Loucy (cell line): ENCODE data around the gene TMIGD3.
A peak's percentile ranks its signal among the peaks of the same experiment; 100 is the strongest.

Source experiments
- H2AFZ ChIP-seq: fragments of 200-600 bp; sonication (generic); 2 replicates; pipeline ENCODE4 v1.6.0; 2016; ENCODE audit warnings: antibody characterized with exemption, mild to moderate bottlenecking, low read length, moderate library complexity
- H3F3A ChIP-seq: fragments of 200-600 bp; 2 replicates; pipeline ENCODE4 v1.6.0; 2016; ENCODE audit warnings: antibody characterized with exemption, low read depth, mild to moderate bottlenecking
- H3K27me3 ChIP-seq: fragments of 200-600 bp; sonication (generic); 2 replicates; pipeline ENCODE4 v1.6.1; 2014; ENCODE audit warnings: low read length, mild to moderate bottlenecking; ENCODE audit not compliant: insufficient read depth, poor library complexity, severe bottlenecking
- H3K36me3 ChIP-seq: fragments of 200-600 bp; sonication (generic); 2 replicates; pipeline ENCODE4 v1.6.1; 2016; ENCODE audit warnings: low read length; ENCODE audit not compliant: insufficient read depth
- H3K4me1 ChIP-seq: fragments of 200-600 bp; sonication (generic); 2 replicates; pipeline ENCODE4 v1.5.1; 2014; ENCODE audit warnings: low read length, mild to moderate bottlenecking; ENCODE audit not compliant: insufficient read depth, poor library complexity, severe bottlenecking
- H3K4me2 ChIP-seq: fragments of 200-600 bp; sonication (generic); 2 replicates; pipeline ENCODE4 v1.6.0; 2014; ENCODE audit warnings: antibody characterized with exemption, low read length, low read depth, mild to moderate bottlenecking; ENCODE audit not compliant: poor library complexity, severe bottlenecking
- H3K4me3 ChIP-seq: fragments of 200-600 bp; sonication (generic); 2 replicates; pipeline ENCODE4 v1.5.1; 2014; ENCODE audit warnings: low read length, mild to moderate bottlenecking, mixed read lengths; ENCODE audit not compliant: poor library complexity, severe bottlenecking
- H3K79me2 ChIP-seq: fragments of 200-600 bp; sonication (generic); 2 replicates; pipeline ENCODE4 v1.6.1; 2014; ENCODE audit warnings: low read length; ENCODE audit not compliant: insufficient read depth
- H3K9ac ChIP-seq: fragments of 200-600 bp; sonication (generic); 2 replicates; pipeline ENCODE4 v1.6.0; 2014; ENCODE audit warnings: mild to moderate bottlenecking, low read depth, low read length, moderate library complexity; ENCODE audit not compliant: poor library complexity, severe bottlenecking
- H3K9me2 ChIP-seq: fragments of 200-600 bp; sonication (generic); replicated peaks from 2 replicates; pipeline ENCODE4 v1.6.1; 2016; ENCODE audit warnings: low read depth, low read length, mixed read lengths
- H3K9me3 ChIP-seq: fragments of 200-600 bp; sonication (generic); 2 replicates; pipeline ENCODE4 v1.6.1; 2014; ENCODE audit warnings: mild to moderate bottlenecking, antibody characterized with exemption, low read length, low read depth; ENCODE audit not compliant: insufficient read depth
- H4K20me1 ChIP-seq: fragments of 200-600 bp; sonication (generic); 2 replicates; pipeline ENCODE4 v1.6.0; 2014; ENCODE audit warnings: antibody characterized with exemption, low read length, mild to moderate bottlenecking; ENCODE audit not compliant: insufficient read depth, poor library complexity, severe bottlenecking
- EZH2phosphoT487 ChIP-seq: fragments of 200-600 bp; IDR thresholded peaks from 2 replicates; pipeline ENCODE4 v1.6.1; 2018; ENCODE audit warnings: antibody characterized with exemption, mild to moderate bottlenecking, moderate library complexity, borderline replicate concordance
- TF ChIP-seq, protein P1 (sequence below): fragments of 200-600 bp; sonication (generic); conservative IDR thresholded peaks from 2 replicates; pipeline ENCODE4 v1.5.1; 2014; ENCODE audit warnings: mild to moderate bottlenecking, antibody characterized with exemption, low read length

The TMIGD3 gene

DNA sequence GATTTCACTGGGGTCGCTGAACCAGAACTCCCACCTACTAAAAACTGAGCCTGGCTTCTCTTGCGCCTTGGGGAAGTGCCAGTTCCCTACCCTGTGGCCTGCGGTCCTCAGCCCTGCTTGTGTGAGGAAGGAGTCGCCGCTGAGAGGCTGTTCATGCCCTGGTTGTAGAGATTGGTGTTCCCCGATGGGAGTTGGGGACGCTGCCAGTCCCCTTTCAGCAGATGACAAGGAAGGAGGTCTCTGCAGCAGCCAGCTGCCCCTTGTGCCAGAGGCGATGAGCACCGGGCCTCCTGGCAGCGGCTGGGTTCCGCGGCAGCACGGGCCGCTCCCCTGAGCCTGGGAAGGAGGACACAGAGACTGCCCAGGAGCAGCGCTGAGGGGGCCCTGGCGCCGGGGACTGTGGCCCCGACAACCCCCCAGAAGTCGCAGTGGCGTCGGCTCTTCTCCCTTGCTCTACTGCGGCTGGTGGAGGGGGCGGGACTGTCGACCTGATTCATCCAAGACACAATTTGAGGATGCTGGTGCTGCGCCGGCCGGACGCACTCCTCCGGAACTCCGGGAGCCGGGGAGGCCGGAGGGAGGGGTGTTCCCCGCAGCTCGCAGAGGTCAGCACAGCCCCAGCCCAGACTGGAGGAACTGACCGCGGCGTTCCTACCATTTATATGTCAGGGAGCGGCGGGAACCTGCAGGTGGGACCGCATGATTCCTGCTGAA lies 12.0 kb upstream of the TMIGD3 start:
- H3K4me2 ChIP-seq, result peak overlapping the region; percentile 85
- no peaks in the 10 kb centered on the region for H3K9me3 ChIP-seq
- H3K79me2 ChIP-seq, result peaks cover 18% of the 10 kb centered on the region; the same call in 1 of the 2 replicates
- peak overlapping the region; percentile 76 for H3K4me3 ChIP-seq
- H3K4me1 ChIP-seq, result peaks cover 73% of the 10 kb centered on the region
- no peaks in the 10 kb centered on the region for H3K27me3 ChIP-seq
- no peaks in the 10 kb centered on the region for H3K36me3 ChIP-seq
- H4K20me1 ChIP-seq, result no peaks in the 10 kb centered on the region
- peaks cover 11% of the 10 kb centered on the region; the same call in 1 of the 2 replicates for H3F3A ChIP-seq
- peak overlapping the region; percentile 62 for H2AFZ ChIP-seq
- TF ChIP-seq, protein P1, sequence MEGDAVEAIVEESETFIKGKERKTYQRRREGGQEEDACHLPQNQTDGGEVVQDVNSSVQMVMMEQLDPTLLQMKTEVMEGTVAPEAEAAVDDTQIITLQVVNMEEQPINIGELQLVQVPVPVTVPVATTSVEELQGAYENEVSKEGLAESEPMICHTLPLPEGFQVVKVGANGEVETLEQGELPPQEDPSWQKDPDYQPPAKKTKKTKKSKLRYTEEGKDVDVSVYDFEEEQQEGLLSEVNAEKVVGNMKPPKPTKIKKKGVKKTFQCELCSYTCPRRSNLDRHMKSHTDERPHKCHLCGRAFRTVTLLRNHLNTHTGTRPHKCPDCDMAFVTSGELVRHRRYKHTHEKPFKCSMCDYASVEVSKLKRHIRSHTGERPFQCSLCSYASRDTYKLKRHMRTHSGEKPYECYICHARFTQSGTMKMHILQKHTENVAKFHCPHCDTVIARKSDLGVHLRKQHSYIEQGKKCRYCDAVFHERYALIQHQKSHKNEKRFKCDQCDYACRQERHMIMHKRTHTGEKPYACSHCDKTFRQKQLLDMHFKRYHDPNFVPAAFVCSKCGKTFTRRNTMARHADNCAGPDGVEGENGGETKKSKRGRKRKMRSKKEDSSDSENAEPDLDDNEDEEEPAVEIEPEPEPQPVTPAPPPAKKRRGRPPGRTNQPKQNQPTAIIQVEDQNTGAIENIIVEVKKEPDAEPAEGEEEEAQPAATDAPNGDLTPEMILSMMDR, result no peak
- no peak for TF ChIP-seq EZH2phosphoT487
- peak overlapping the region; percentile 83 for H3K9ac ChIP-seq
- no peaks in the 10 kb centered on the region for H3K9me2 ChIP-seq

DNA sequence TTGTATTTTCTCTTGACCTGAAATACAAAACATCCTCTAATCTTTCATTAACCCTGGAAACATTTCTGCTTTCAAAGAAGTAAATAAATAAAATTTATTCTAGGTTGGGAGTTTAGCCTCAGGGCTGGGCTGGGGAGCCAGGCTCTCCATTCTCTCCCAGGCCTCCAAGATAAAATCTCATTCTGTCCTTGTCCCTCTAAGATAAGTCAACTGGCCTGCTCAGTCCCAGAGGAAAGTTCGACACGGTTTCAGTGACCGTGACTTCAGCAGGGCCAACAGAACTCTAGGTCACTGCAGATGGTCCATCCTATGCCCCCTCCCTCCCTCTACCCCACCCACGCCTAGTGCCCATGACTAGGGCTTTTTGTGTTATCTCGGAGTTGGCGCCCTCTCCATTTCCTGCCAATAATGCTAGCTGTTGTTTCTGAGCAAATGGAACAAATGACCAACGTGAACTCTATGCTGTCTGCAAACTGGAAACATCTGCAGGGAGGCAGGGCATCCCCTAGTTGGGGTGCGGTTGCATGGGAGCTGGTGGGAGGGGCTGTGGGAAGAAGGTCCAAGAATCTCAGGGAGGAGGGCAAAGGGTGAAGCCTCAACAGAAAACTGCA lies 10.1 kb upstream of the TMIGD3 start:
- H3F3A ChIP-seq, result peaks cover 11% of the 10 kb centered on the region; the same call in 1 of the 2 replicates
- no peak for TF ChIP-seq EZH2phosphoT487
- TF ChIP-seq, protein P1, result no peak

DNA sequence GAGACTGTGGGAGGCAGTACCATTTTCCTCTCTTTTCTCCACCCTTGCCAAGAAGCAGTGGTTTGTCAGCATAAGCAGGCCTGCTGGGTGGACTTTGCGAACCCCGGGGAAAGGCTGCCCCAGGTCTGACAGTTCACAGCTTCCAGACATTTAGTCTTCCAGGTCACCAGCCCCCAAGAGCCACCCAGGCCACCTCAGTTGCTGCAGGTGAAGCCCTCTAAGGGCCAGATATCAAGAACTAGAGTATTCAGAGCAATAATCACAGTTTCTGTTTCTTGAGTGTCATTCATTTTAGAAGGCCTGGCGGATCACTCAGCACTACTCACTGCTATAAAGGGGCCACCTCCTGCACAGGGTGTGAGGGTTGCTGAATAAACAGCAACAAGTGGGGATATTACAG lies 9.5 kb upstream of the TMIGD3 start:
- TF ChIP-seq EZH2phosphoT487, result no peak
- TF ChIP-seq, protein P1, result no peak
- peaks cover 18% of the 10 kb centered on the region; the same call in 1 of the 2 replicates for H3K79me2 ChIP-seq
- no peaks in the 10 kb centered on the region for H3K36me3 ChIP-seq
- H3K9me2 ChIP-seq, result no peaks in the 10 kb centered on the region
- peaks cover 12% of the 10 kb centered on the region for H3F3A ChIP-seq
- H3K4me1 ChIP-seq, result peaks cover 67% of the 10 kb centered on the region
- H3K4me2 ChIP-seq, result peak overlapping the region; percentile 85
- peak overlapping the region; percentile 76 for H3K4me3 ChIP-seq
- no peaks in the 10 kb centered on the region for H4K20me1 ChIP-seq
- H3K9me3 ChIP-seq, result no peaks in the 10 kb centered on the region
- H3K9ac ChIP-seq, result peak overlapping the region; percentile 83
- H3K27me3 ChIP-seq, result no peaks in the 10 kb centered on the region
- H2AFZ ChIP-seq, result no peak overlapping the region

More for the DNA sequence above, 10.1 kb upstream of the TMIGD3 start:
- Histone ChIP-seq H3K9ac (peak overlapping the region; percentile 83), H3K4me3 (peak overlapping the region; percentile 76), H3K79me2 (peaks cover 18% of the 10 kb centered on the region; the same call in 1 of the 2 replicates), H3K27me3 (no peaks in the 10 kb centered on the region), H3K9me3 (no peaks in the 10 kb centered on the region), H3K9me2 (no peaks in the 10 kb centered on the region), H2AFZ (no peak overlapping the region), H3K4me2 (peak overlapping the region; percentile 85), H4K20me1 (no peaks in the 10 kb centered on the region), H3K4me1 (peaks cover 68% of the 10 kb centered on the region), H3K36me3 (no peaks in the 10 kb centered on the region)
